Measurements from ENCODE around the gene AHNAK.

GRCh38 chr11:62554387-62555167, 8.0 kb upstream of the AHNAK start:
- TF ChIP-seq CTCF (IDR thresholded peaks at IDR 0.05; ENCODE audit: extremely low read depth in 1 of 2, insufficient read depth in 1 of 2, low read depth in 1 of 2, low read length in 2 of 2) (no peak), EZH2 (IDR thresholded peaks at IDR 0.05; ENCODE audit: borderline replicate concordance, low read depth, low read length, severe bottlenecking) (no peak), POLR2AphosphoS5 (IDR thresholded peaks at IDR 0.05; ENCODE audit: insufficient read depth, low read depth, low read length) (no peak), FOS (IDR thresholded peaks at IDR 0.05; ENCODE audit: borderline replicate concordance, insufficient read depth, low read length) (no peak), MYC (IDR thresholded peaks at IDR 0.05; ENCODE audit: low read depth, low read length) (no peak), GATA2 (IDR thresholded peaks at IDR 0.05; ENCODE audit: insufficient read depth, insufficient read length, low read depth, low read length) (no peak), POLR2A (IDR thresholded peaks at IDR 0.05; ENCODE audit: low read depth, low read length) (no peak), MAX (IDR thresholded peaks at IDR 0.05; ENCODE audit: insufficient read depth, insufficient read length) (no peak), JUN (IDR thresholded peaks at IDR 0.05; ENCODE audit: borderline replicate concordance, insufficient read depth, insufficient read length, low read depth) (no peak)
